Endometrial microvascular endothelial cells (primary cell): ENCODE results near the gene CHRNA7. TPM values are rescaled to one million over a fixed set of nuclear protein-coding genes. Genes with fewer than 3 reads are reported as not detected.
"Not testable (repeated sequence)": the region's sequence is repeated elsewhere in the genome, so short reads cannot be mapped to it uniquely, and the experiment has no call there.

ENCODE experiments used
- in situ Hi-C: cut with HindIII; loops from 2 replicates; pipeline ENCODE4 v1.10.0; 2017; ENCODE audit warnings: low sequenced_read_pairs, low pct_unique_long_range_greater_than_20kb; ENCODE audit errors: inconsistent ontology term
- total RNA-seq: library from RNA; depleted of rRNA; stranded (reverse); fragments of >200 nt; gene quantifications from one replicate; pipeline ENCODE4 v1.2.3, GENCODE V29; 2015; ENCODE audit errors: inconsistent ontology term

CHRNA7 gene
- total RNA-seq, 1 donor from 2014 or later: 1.0 TPM

GRCh38 chr15:32153868-32154623, 123.7 kb downstream of the CHRNA7 start:
- in situ Hi-C loops: not testable (repeated sequence)

- in situ Hi-C loops: not testable (repeated sequence)
Measured at GRCh38 chr15:32162143-32162542, 131.8 kb downstream of the CHRNA7 start.

GRCh38 chr15:32164065-32164464, 133.8 kb downstream of the CHRNA7 start:
- in situ Hi-C loops: not testable (repeated sequence)

- in situ Hi-C loops: not testable (repeated sequence)
Measured at GRCh38 chr15:32164747-32165146, 134.4 kb downstream of the CHRNA7 start.

- in situ Hi-C loops: not testable (repeated sequence)
Measured at GRCh38 chr15:32165775-32166174, 135.5 kb downstream of the CHRNA7 start.

GRCh38 chr15:32166270-32166669, 136.0 kb downstream of the CHRNA7 start:
- in situ Hi-C loops: not testable (repeated sequence)

GRCh38 chr15:32167913-32168312, 137.6 kb downstream of the CHRNA7 start:
- in situ Hi-C loops: not testable (repeated sequence)

- in situ Hi-C loops: not testable (repeated sequence)
Measured at GRCh38 chr15:32180579-32180978, 150.3 kb downstream of the CHRNA7 start.

GRCh38 chr15:32193780-32194179, 163.5 kb downstream of the CHRNA7 start:
- in situ Hi-C loops: not testable (repeated sequence)

GRCh38 chr15:32196206-32196605, 165.9 kb downstream of the CHRNA7 start:
- in situ Hi-C loops: not testable (repeated sequence)

- in situ Hi-C loops: not testable (repeated sequence)
Measured at GRCh38 chr15:32198938-32199337, 168.6 kb downstream of the CHRNA7 start.

- in situ Hi-C loops: not testable (repeated sequence)
Measured at GRCh38 chr15:32209081-32209480, 178.8 kb downstream of the CHRNA7 start.

GRCh38 chr15:32218666-32219065, 188.4 kb downstream of the CHRNA7 start:
- in situ Hi-C loops: no loop called here

Other genes with a start within 250 kb of the CHRNA7 start
- gene OTUD7A, start 159.8 kb upstream of the CHRNA7 start, total RNA-seq: not detected